ENCODE data around the gene GCLC. TPM values are rescaled to one million over a fixed set of nuclear protein-coding genes. Genes with fewer than 3 reads are reported as not detected.

Gene GCLC
- total and polyA plus RNA-seq, 2 donors (not counting 1 experiment from before 2014, with no cell fraction given) = 10.7 to 25.8 TPM

- DNase-seq (no peak), ATAC-seq (ENCODE audit: low read depth) (no peak)
- Histone ChIP-seq H3K9me3 (ENCODE audit: control extremely low read depth in 1 of 3, control insufficient read depth in 2 of 3, insufficient read depth in 1 of 3, low read length in 2 of 3) (no peaks in the 10 kb centered on the region), H3K4me3 (ENCODE audit: control extremely low read depth in 1 of 5, extremely low read depth in 1 of 5, insufficient read depth in 1 of 5, low read depth in 2 of 5, low read length in 4 of 5) (no peak overlapping the region), H3K27ac (ENCODE audit: low read length in 2 of 2) (no peak overlapping the region), H3K9ac (ENCODE audit: low read length) (no peak overlapping the region), H4K20me1 (ENCODE audit: control insufficient read depth, insufficient read depth, low read length, poor library complexity, severe bottlenecking) (no peaks in the 10 kb centered on the region), H3K79me2 (ENCODE audit: control insufficient read depth, insufficient read depth, low read length) (no peaks in the 10 kb centered on the region), H3K4me1 (ENCODE audit: control insufficient read depth in 2 of 2, insufficient read depth in 2 of 2, low read length in 2 of 2) (no peaks in the 10 kb centered on the region), H3K4me2 (replicated peaks; ENCODE audit: low read depth, low read length, poor library complexity, severe bottlenecking) (no peak overlapping the region), H3K27me3 (replicated peaks in 1 of 4; ENCODE audit: control extremely low read depth in 1 of 4, control insufficient read depth in 3 of 4, insufficient read depth in 4 of 4, low read length in 3 of 4) (no peaks in the 10 kb centered on the region), H2AFZ (ENCODE audit: insufficient read depth, low read depth, low read length, poor library complexity, severe bottlenecking) (no peak overlapping the region), H3K36me3 (replicated peaks in 1 of 2; ENCODE audit: control extremely low read depth in 1 of 2, control insufficient read depth in 1 of 2, extremely low read depth in 1 of 2, insufficient read depth in 2 of 2, low read length in 1 of 2) (peaks cover 1 to 35% of the 10 kb centered on the region in 2 experiments)
- no peak for TF ChIP-seq CTCF (IDR thresholded peaks at IDR 0.05)
- no peak for TF ChIP-seq EZH2 (IDR thresholded peaks at IDR 0.05; ENCODE audit: borderline replicate concordance, insufficient read depth, low read depth, low read length, poor library complexity, severe bottlenecking)
- Mint-ChIP-seq H3K27me3 (no peaks in the 10 kb centered on the region), H3K9me3 (ENCODE audit: insufficient read depth) (no peaks in the 10 kb centered on the region), H3K27ac (no peak overlapping the region), H3K4me3 (no peak overlapping the region), H3K4me1 (no peaks in the 10 kb centered on the region)
- intact Hi-C loops (cut with micrococcal nuclease) = no loop called here
- ChIA-PET CTCF (interaction anchor here (1.2 kb wide), 1 partner anchor 209 kb away, joined by 3 read pairs; no protein-coding TSS in a partner anchor), POLR2A (interaction anchor here (1.0 kb wide), 1 partner anchor 135 kb away, joined by 3 read pairs; no protein-coding TSS in a partner anchor)
- no CpG with 5 or more reads among the region's 2 CpGs for WGBS (ENCODE audit: insufficient coverage)
These were observed 27.9 kb downstream of the GCLC start for GRCh38 chr6:53517021-53517420.

GRCh38 chr6:53514677-53515076 is 30.2 kb downstream of the GCLC start:
- Histone ChIP-seq H3K9me3 (ENCODE audit: control extremely low read depth in 1 of 3, control insufficient read depth in 2 of 3, insufficient read depth in 1 of 3, low read length in 2 of 3) (no peaks in the 10 kb centered on the region), H3K79me2 (ENCODE audit: control insufficient read depth, insufficient read depth, low read length) (no peaks in the 10 kb centered on the region), H3K4me2 (replicated peaks; ENCODE audit: low read depth, low read length, poor library complexity, severe bottlenecking) (no peak overlapping the region), H3K4me1 (ENCODE audit: control insufficient read depth in 2 of 2, insufficient read depth in 2 of 2, low read length in 2 of 2) (no peaks in the 10 kb centered on the region), H3K27me3 (replicated peaks in 1 of 4; ENCODE audit: control extremely low read depth in 1 of 4, control insufficient read depth in 3 of 4, insufficient read depth in 4 of 4, low read length in 3 of 4) (no peaks in the 10 kb centered on the region), H3K9ac (ENCODE audit: low read length) (no peak overlapping the region), H3K36me3 (replicated peaks in 1 of 2; ENCODE audit: control extremely low read depth in 1 of 2, control insufficient read depth in 1 of 2, extremely low read depth in 1 of 2, insufficient read depth in 2 of 2, low read length in 1 of 2) (peaks cover 1 to 30% of the 10 kb centered on the region in 2 experiments), H2AFZ (ENCODE audit: insufficient read depth, low read depth, low read length, poor library complexity, severe bottlenecking) (no peak overlapping the region), H4K20me1 (ENCODE audit: control insufficient read depth, insufficient read depth, low read length, poor library complexity, severe bottlenecking) (no peaks in the 10 kb centered on the region), H3K27ac (ENCODE audit: low read length in 2 of 2) (no peak overlapping the region), H3K4me3 (ENCODE audit: control extremely low read depth in 1 of 5, extremely low read depth in 1 of 5, insufficient read depth in 1 of 5, low read depth in 2 of 5, low read length in 4 of 5) (no peak overlapping the region)
- WGBS (ENCODE audit: insufficient coverage) = 94% methylated on average over 2 of the region's 3 CpGs
- Mint-ChIP-seq H3K4me3 (no peak overlapping the region), H3K27ac (no peak overlapping the region), H3K4me1 (no peaks in the 10 kb centered on the region), H3K27me3 (no peaks in the 10 kb centered on the region), H3K9me3 (ENCODE audit: insufficient read depth) (no peaks in the 10 kb centered on the region)
- no peak for DNase-seq
- no peak for ATAC-seq (ENCODE audit: low read depth)
- ChIA-PET POLR2A (no interaction called here), CTCF (no interaction called here)
- intact Hi-C loops (cut with micrococcal nuclease) = no loop called here
- TF ChIP-seq CTCF (IDR thresholded peaks at IDR 0.05) = no peak
- TF ChIP-seq EZH2 (IDR thresholded peaks at IDR 0.05; ENCODE audit: borderline replicate concordance, insufficient read depth, low read depth, low read length, poor library complexity, severe bottlenecking) = no peak

Measured in B cell (primary cell).